Measurements from ENCODE around the gene PSMD13. TPM values are rescaled to one million over a fixed set of nuclear protein-coding genes. Genes with fewer than 3 reads are reported as not detected.

The PSMD13 gene
- total and polyA plus RNA-seq, 5 donors from 2014 or later = 99.6 to 276 (median 247) TPM

DNA sequence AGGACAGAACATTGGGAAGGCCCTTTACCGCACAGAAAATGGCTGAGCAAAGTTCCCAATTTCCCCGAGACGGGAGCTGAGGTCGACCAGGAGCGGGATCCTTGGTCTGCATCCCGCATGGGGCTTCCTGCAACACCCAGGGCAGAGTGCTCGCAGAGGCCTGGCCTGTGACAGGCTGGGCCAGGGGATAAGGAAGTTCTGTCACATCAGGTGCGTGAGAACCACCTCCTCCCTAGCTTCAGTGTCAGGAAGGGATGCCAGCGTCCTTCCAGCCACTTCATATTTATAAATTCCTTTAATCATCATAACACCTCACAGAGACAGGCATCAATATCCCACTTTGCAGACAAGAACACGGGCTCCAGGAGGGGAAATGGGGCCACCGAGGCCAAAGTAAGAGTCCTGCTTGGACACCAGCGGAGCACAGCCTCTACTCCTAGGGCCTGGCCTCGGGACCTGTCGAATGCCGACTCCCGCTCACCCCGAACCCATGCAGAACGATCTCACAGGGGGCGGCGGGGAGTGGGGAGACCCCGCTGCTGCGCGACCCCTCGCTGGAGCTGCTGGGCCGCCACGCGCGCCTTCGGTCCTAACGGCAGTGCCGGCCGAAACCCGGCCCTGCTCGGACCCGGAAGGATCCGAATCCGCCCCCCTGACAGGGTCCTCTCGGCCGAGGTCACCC, 30.1 kb upstream of the PSMD13 start:
- Histone ChIP-seq H3K27me3 (ENCODE audit: control insufficient read depth, insufficient read depth, low read length) (no peaks in the 10 kb centered on the region), H3K27ac (ENCODE audit: insufficient read depth, low read length, poor library complexity, severe bottlenecking) (peak overlapping the region; percentile 98), H3K4me3 (ENCODE audit: low read depth, low read length) (peak overlapping the region; percentile 91), H3K36me3 (ENCODE audit: control insufficient read depth, insufficient read depth, low read length) (peaks cover 48% of the 10 kb centered on the region), H3K4me1 (ENCODE audit: control insufficient read depth, insufficient read depth, low read length, poor library complexity, severe bottlenecking) (peaks cover 68% of the 10 kb centered on the region), H3K9me3 (ENCODE audit: control insufficient read depth in 2 of 2, low read length in 2 of 2) (no peaks in the 10 kb centered on the region)
- peaks cover 0 to 1% (median 0%) of the 10 kb centered on the region in 7 donors for H3K9me3 Mint-ChIP-seq
- peaks cover 30% of the 10 kb centered on the region for H3K36me3 Mint-ChIP-seq
- H3K4me1 Mint-ChIP-seq = peaks cover 0 to 72% (median 40%) of the 10 kb centered on the region in 4 donors
- no peak for ATAC-seq (ENCODE audit: low read depth in 2 of 2)
- peaks cover 4% of the 10 kb centered on the region for H3K27me3 Mint-ChIP-seq
- peak overlapping the region; percentile 97 to 99 (median 99) for H3K27ac Mint-ChIP-seq
- H3K4me3 Mint-ChIP-seq = peak overlapping the region; percentile 96 to 98 (median 97)
- peak in 2 of 3 donors; percentile 16 to 40 for DNase-seq

DNA sequence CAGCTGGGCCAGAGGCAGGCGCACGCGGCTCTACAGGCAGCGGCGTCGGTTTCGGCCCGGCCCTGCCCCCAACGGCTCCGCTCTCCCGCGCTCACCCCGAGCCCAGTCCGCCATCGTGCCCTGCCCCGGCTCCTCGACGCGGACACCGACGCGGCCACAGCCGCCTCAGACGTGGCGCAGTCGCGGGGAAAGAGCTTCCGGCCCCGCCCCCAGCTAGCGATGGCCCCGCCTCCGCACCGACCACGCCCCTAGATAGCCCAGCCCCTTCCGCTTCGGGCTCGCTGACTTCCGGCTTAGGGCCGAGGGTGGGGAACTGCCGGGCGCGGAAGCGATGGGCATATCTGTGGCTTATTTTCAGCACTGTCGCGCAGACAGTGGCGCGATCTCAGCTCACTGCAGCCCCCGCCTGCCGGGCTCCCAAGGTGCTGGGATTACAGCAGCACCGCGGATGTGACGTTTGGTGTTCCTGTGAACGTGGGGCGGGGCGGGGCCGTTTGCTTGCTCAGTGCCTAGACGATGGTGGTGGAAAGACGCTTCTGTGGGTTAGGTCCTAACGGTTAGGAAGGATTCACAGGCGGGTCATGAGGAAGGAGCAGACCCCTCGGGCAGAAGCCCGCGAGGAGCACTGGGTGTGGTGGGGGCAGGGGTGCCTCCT, 29.4 kb upstream of the PSMD13 start, which contains the start of the genes BET1L and RIC8A:
Gene BET1L (minus strand): TSS at position 192 of the 655 bp plus-strand sequence. CDS start 78 bp downstream, at position 114.
Gene RIC8A (plus strand): TSS at position 501 of the 655 bp plus-strand sequence. CDS start 1,147 bp downstream, outside the sequence.
- H3K4me3 ChIP-seq (ENCODE audit: low read depth, low read length) = peak within 1 kb of the TSS; percentile 91

GRCh38 chr11:207863-208180, 29.0 kb upstream of the PSMD13 start:
- ATAC-seq (ENCODE audit: low read depth in 2 of 2) (peak; percentile 6 to 9), DNase-seq (no peak)
- Mint-ChIP-seq H3K27ac (peak overlapping the region; percentile 99), H3K27me3 (peaks cover 4% of the 10 kb centered on the region), H3K4me3 (peak overlapping the region; percentile 96 to 98 (median 97)), H3K9me3 (peaks cover 0 to 1% (median 0%) of the 10 kb centered on the region in 7 donors), H3K4me1 (peaks cover 0 to 61% (median 31%) of the 10 kb centered on the region in 4 donors), H3K36me3 (peaks cover 30% of the 10 kb centered on the region)
- peaks cover 57% of the 10 kb centered on the region for H3K4me1 ChIP-seq (ENCODE audit: control insufficient read depth, insufficient read depth, low read length, poor library complexity, severe bottlenecking)
- H3K27me3 ChIP-seq (ENCODE audit: control insufficient read depth, insufficient read depth, low read length) = no peaks in the 10 kb centered on the region
- no peaks in the 10 kb centered on the region for H3K9me3 ChIP-seq (ENCODE audit: control insufficient read depth in 2 of 2, low read length in 2 of 2)
- peaks cover 59% of the 10 kb centered on the region for H3K36me3 ChIP-seq (ENCODE audit: control insufficient read depth, insufficient read depth, low read length)
- peak overlapping the region; percentile 98 for H3K27ac ChIP-seq (ENCODE audit: insufficient read depth, low read length, poor library complexity, severe bottlenecking)
- H3K4me3 ChIP-seq (ENCODE audit: low read depth, low read length) = peak overlapping the region; percentile 91

More for the DNA sequence above, 29.4 kb upstream of the PSMD13 start, which contains the start of the genes BET1L and RIC8A:
- Mint-ChIP-seq H3K36me3 (peaks cover 30% of the 10 kb centered on the region), H3K4me1 (peaks cover 0 to 66% (median 35%) of the 10 kb centered on the region in 4 donors), H3K4me3 (peak within 1 kb of the TSS; percentile 96 to 98 (median 97)), H3K27ac (peak within 1 kb of the TSS; percentile 99), H3K9me3 (peaks cover 0 to 1% (median 0%) of the 10 kb centered on the region in 7 donors), H3K27me3 (peaks cover 4% of the 10 kb centered on the region)
- Histone ChIP-seq H3K27ac (ENCODE audit: insufficient read depth, low read length, poor library complexity, severe bottlenecking) (peak within 1 kb of the TSS; percentile 98), H3K27me3 (ENCODE audit: control insufficient read depth, insufficient read depth, low read length) (no peaks in the 10 kb centered on the region), H3K9me3 (ENCODE audit: control insufficient read depth in 2 of 2, low read length in 2 of 2) (no peaks in the 10 kb centered on the region), H3K4me1 (ENCODE audit: control insufficient read depth, insufficient read depth, low read length, poor library complexity, severe bottlenecking) (peaks cover 61% of the 10 kb centered on the region), H3K36me3 (ENCODE audit: control insufficient read depth, insufficient read depth, low read length) (peaks cover 55% of the 10 kb centered on the region)
- ATAC-seq (ENCODE audit: low read depth in 2 of 2) (peak; percentile 84 to 88), DNase-seq (peak; percentile 97 to 99 (median 98))

DNA sequence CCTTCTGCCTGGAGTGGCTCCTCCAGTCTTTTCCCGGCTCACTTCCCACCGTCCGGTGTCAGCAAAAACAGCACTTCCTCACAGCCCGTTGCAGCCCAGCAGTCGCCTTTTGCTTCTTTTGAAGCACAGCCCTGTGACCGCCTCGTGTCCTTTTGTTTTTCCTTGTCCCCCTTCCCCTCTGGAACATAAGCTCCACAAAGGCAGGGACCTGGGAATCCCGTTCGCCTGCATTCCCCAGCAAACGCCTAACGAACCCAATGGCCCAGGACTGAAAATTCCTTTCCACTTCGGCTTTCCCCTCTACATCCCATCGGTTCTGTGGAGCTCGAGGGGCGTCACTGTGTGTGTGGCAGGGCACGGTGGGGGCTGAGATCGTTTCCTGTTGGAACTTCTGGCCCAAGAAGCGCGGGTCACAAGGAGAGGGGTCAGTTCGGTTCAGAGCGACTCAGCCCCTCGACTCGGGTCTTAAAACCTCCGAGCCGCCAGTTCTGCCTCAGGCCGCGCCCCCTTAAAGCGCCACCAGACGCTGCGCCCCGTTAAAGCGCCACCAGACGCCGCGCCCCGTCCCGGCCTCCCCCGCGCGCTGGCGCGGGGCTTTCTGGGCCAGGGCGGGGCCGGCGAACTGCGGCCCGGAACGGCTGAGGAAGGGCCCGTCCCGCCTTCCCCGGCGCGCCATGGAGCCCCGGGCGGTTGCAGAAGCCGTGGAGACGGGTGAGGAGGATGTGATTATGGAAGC, 28.4 kb upstream of the PSMD13 start:
- H3K36me3 Mint-ChIP-seq = peaks cover 29% of the 10 kb centered on the region
- peak overlapping the region; percentile 96 to 98 (median 97) for H3K4me3 Mint-ChIP-seq

GRCh38 chr11:208917-209260, 27.9 kb upstream of the PSMD13 start:
- Mint-ChIP-seq H3K9me3 (peaks cover 0 to 1% (median 0%) of the 10 kb centered on the region in 7 donors), H3K27ac (peak overlapping the region; percentile 52 to 99 (median 99)), H3K4me1 (peaks cover 0 to 54% (median 25%) of the 10 kb centered on the region in 4 donors), H3K4me3 (peak overlapping the region; percentile 96 to 98 (median 97)), H3K27me3 (peaks cover 4% of the 10 kb centered on the region), H3K36me3 (peaks cover 25% of the 10 kb centered on the region)
- peaks cover 60% of the 10 kb centered on the region for H3K36me3 ChIP-seq (ENCODE audit: control insufficient read depth, insufficient read depth, low read length)
- ATAC-seq (ENCODE audit: low read depth in 2 of 2) = peak; percentile 0
- no peaks in the 10 kb centered on the region for H3K9me3 ChIP-seq (ENCODE audit: control insufficient read depth in 2 of 2, low read length in 2 of 2)
- DNase-seq = no peak
- H3K27me3 ChIP-seq (ENCODE audit: control insufficient read depth, insufficient read depth, low read length) = no peaks in the 10 kb centered on the region
- peak overlapping the region; percentile 98 for H3K27ac ChIP-seq (ENCODE audit: insufficient read depth, low read length, poor library complexity, severe bottlenecking)
- H3K4me1 ChIP-seq (ENCODE audit: control insufficient read depth, insufficient read depth, low read length, poor library complexity, severe bottlenecking) = peaks cover 57% of the 10 kb centered on the region
- peak overlapping the region; percentile 64 for H3K4me3 ChIP-seq (ENCODE audit: low read depth, low read length)

More for the DNA sequence above, 28.4 kb upstream of the PSMD13 start:
- peaks cover 57% of the 10 kb centered on the region for H3K4me1 ChIP-seq (ENCODE audit: control insufficient read depth, insufficient read depth, low read length, poor library complexity, severe bottlenecking)
- peak; percentile 61 to 63 for ATAC-seq (ENCODE audit: low read depth in 2 of 2)
- Mint-ChIP-seq H3K27ac (peak overlapping the region; percentile 99), H3K27me3 (peaks cover 4% of the 10 kb centered on the region), H3K4me1 (peaks cover 0 to 59% (median 28%) of the 10 kb centered on the region in 4 donors), H3K9me3 (peaks cover 0 to 1% (median 0%) of the 10 kb centered on the region in 7 donors)
- peak; percentile 79 to 90 (median 85) for DNase-seq
- H3K27ac ChIP-seq (ENCODE audit: insufficient read depth, low read length, poor library complexity, severe bottlenecking) = peak overlapping the region; percentile 98
- peaks cover 60% of the 10 kb centered on the region for H3K36me3 ChIP-seq (ENCODE audit: control insufficient read depth, insufficient read depth, low read length)
- peak overlapping the region; percentile 91 for H3K4me3 ChIP-seq (ENCODE audit: low read depth, low read length)
- no peaks in the 10 kb centered on the region for H3K9me3 ChIP-seq (ENCODE audit: control insufficient read depth in 2 of 2, low read length in 2 of 2)
- H3K27me3 ChIP-seq (ENCODE audit: control insufficient read depth, insufficient read depth, low read length) = no peaks in the 10 kb centered on the region

DNA sequence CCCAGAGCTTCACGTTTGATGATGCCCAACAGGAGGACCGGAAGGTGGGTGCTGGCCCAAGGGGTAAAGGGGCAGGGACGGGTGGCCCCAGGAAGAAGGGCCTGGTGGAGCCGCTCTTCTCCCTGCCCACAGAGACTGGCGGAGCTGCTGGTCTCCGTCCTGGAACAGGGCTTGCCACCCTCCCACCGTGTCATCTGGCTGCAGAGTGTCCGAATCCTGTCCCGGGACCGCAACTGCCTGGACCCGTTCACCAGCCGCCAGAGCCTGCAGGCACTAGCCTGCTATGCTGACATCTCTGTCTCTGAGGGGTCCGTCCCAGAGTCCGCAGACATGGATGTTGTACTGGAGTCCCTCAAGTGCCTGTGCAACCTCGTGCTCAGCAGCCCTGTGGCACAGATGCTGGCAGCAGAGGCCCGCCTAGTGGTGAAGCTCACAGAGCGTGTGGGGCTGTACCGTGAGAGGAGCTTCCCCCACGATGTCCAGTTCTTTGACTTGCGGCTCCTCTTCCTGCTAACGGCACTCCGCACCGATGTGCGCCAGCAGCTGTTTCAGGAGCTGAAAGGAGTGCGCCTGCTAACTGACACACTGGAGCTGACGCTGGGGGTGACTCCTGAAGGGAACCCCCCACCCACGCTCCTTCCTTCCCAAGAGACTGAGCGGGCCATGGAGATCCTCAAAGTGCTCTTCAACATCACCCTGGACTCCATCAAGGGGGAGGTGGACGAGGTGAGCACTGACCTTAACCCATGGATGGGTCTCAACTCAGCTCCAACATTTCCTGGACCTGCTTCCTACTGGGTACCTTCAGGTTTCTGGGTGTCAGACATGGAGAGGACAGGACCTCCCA, 27.3 kb upstream of the PSMD13 start:
- Histone ChIP-seq H3K4me3 (ENCODE audit: low read depth, low read length) (peak overlapping the region; percentile 64), H3K9me3 (ENCODE audit: control insufficient read depth in 2 of 2, low read length in 2 of 2) (no peaks in the 10 kb centered on the region), H3K27me3 (ENCODE audit: control insufficient read depth, insufficient read depth, low read length) (no peaks in the 10 kb centered on the region), H3K27ac (ENCODE audit: insufficient read depth, low read length, poor library complexity, severe bottlenecking) (peak overlapping the region; percentile 98), H3K36me3 (ENCODE audit: control insufficient read depth, insufficient read depth, low read length) (peaks cover 60% of the 10 kb centered on the region), H3K4me1 (ENCODE audit: control insufficient read depth, insufficient read depth, low read length, poor library complexity, severe bottlenecking) (peaks cover 51% of the 10 kb centered on the region)
- peak overlapping the region; percentile 96 to 98 (median 97) for H3K4me3 Mint-ChIP-seq
- peaks cover 24% of the 10 kb centered on the region for H3K36me3 Mint-ChIP-seq
- H3K9me3 Mint-ChIP-seq = peaks cover 0 to 1% (median 0%) of the 10 kb centered on the region in 7 donors
- no peak for ATAC-seq (ENCODE audit: low read depth in 2 of 2)
- peaks cover 4% of the 10 kb centered on the region for H3K27me3 Mint-ChIP-seq
- H3K4me1 Mint-ChIP-seq = peaks cover 0 to 48% (median 24%) of the 10 kb centered on the region in 4 donors
- no peak for DNase-seq
- peak overlapping the region; percentile 48 to 99 (median 51) for H3K27ac Mint-ChIP-seq
